ENCODE results near the gene COL21A1. TPM values are rescaled to one million over a fixed set of nuclear protein-coding genes. Genes with fewer than 3 reads are reported as not detected.

Gene COL21A1
- total RNA-seq, 2 donors from 2014 or later: 4.8 to 13.3 TPM

- Histone ChIP-seq H3K36me3 (no peaks in the 10 kb centered on the region), H3K9me3 (no peaks in the 10 kb centered on the region), H3K4me1 (replicated peaks) (no peaks in the 10 kb centered on the region), H3K27ac (no peak overlapping the region), H3K27me3 (replicated peaks; ENCODE audit: insufficient read depth) (no peaks in the 10 kb centered on the region), H3K4me3 (no peak overlapping the region)
- DNase-seq (ENCODE audit: low spot score): no peak
- intact Hi-C loops (cut with DNase I): no loop called here
- TF ChIP-seq CTCF (IDR thresholded peaks at IDR 0.05): no peak
- 72% methylated on average over 1 of the region's 1 CpG for WGBS
Observed at GRCh38 chr6:56106231-56106630, 141.1 kb downstream of the COL21A1 start.

GRCh38 chr6:56104591-56104990, 142.8 kb downstream of the COL21A1 start:
- Histone ChIP-seq H3K9me3 (no peaks in the 10 kb centered on the region), H3K4me1 (replicated peaks) (no peaks in the 10 kb centered on the region), H3K27me3 (replicated peaks; ENCODE audit: insufficient read depth) (no peaks in the 10 kb centered on the region), H3K4me3 (no peak overlapping the region), H3K36me3 (no peaks in the 10 kb centered on the region), H3K27ac (no peak overlapping the region)
- 90% methylated on average over 2 of the region's 2 CpGs for WGBS
- no peak for DNase-seq (ENCODE audit: low spot score)
- TF ChIP-seq CTCF (IDR thresholded peaks at IDR 0.05) (no peak), POLR2A (IDR thresholded peaks at IDR 0.05) (no peak), POLR2AphosphoS5 (IDR thresholded peaks at IDR 0.05) (no peak)
- intact Hi-C loops (cut with DNase I): no loop called here

GRCh38 chr6:56102216-56102615, 145.2 kb downstream of the COL21A1 start:
- H3K4me3 ChIP-seq: no peak overlapping the region

GRCh38 chr6:56101141-56101553, 146.2 kb downstream of the COL21A1 start:
- intact Hi-C loops (cut with DNase I): no loop called here
- H3K9me3 ChIP-seq: no peaks in the 10 kb centered on the region
- H3K4me1 ChIP-seq (replicated peaks): no peaks in the 10 kb centered on the region
- TF ChIP-seq POLR2AphosphoS5 (IDR thresholded peaks at IDR 0.05): no peak
- no peak for TF ChIP-seq POLR2A (IDR thresholded peaks at IDR 0.05)
- TF ChIP-seq CTCF (IDR thresholded peaks at IDR 0.05): no peak
- H3K27me3 ChIP-seq (replicated peaks; ENCODE audit: insufficient read depth): no peaks in the 10 kb centered on the region
- H3K36me3 ChIP-seq: no peaks in the 10 kb centered on the region
- H3K27ac ChIP-seq: no peak overlapping the region
- no peak overlapping the region for H3K4me3 ChIP-seq
- WGBS: 37% methylated on average over 4 of the region's 4 CpGs
- DNase-seq (ENCODE audit: low spot score): no peak

More at GRCh38 chr6:56102216-56102615, 145.2 kb downstream of the COL21A1 start:
- no peaks in the 10 kb centered on the region for H3K9me3 ChIP-seq
- no peak for DNase-seq (ENCODE audit: low spot score)
- 46% methylated on average over 1 of the region's 1 CpG for WGBS
- H3K4me1 ChIP-seq (replicated peaks): no peaks in the 10 kb centered on the region
- TF ChIP-seq POLR2AphosphoS5 (IDR thresholded peaks at IDR 0.05): no peak
- H3K27me3 ChIP-seq (replicated peaks; ENCODE audit: insufficient read depth): no peaks in the 10 kb centered on the region
- no peaks in the 10 kb centered on the region for H3K36me3 ChIP-seq
- no peak overlapping the region for H3K27ac ChIP-seq
- intact Hi-C loops (cut with DNase I): no loop called here

- H3K4me3 ChIP-seq: no peak overlapping the region
- H3K9me3 ChIP-seq: no peaks in the 10 kb centered on the region
- no peaks in the 10 kb centered on the region for H3K27me3 ChIP-seq (replicated peaks; ENCODE audit: insufficient read depth)
- H3K27ac ChIP-seq: no peak overlapping the region
- no peaks in the 10 kb centered on the region for H3K4me1 ChIP-seq (replicated peaks)
- 27% methylated on average over 2 of the region's 2 CpGs for WGBS
- no peaks in the 10 kb centered on the region for H3K36me3 ChIP-seq
- DNase-seq (ENCODE audit: low spot score): no peak
- no peak for TF ChIP-seq CTCF (IDR thresholded peaks at IDR 0.05)
- TF ChIP-seq POLR2AphosphoS5 (IDR thresholded peaks at IDR 0.05): no peak
- TF ChIP-seq POLR2A (IDR thresholded peaks at IDR 0.05): no peak
- intact Hi-C loops (cut with DNase I): no loop called here
Observed at GRCh38 chr6:56096946-56097621, 150.3 kb downstream of the COL21A1 start.
